ENCODE data around the gene GLDC.
"Not testable (repeated sequence)": the region's sequence is repeated elsewhere in the genome, so short reads cannot be mapped to it uniquely, and the experiment has no call there.

Gene GLDC

GRCh38 chr9:6660512-6660911 lies 15.0 kb upstream of the GLDC start:
- DNase-seq, result no peak

GRCh38 chr9:6658628-6659353 lies 13.3 kb upstream of the GLDC start:
- DNase-seq, result no peak

- DNase-seq, result no peak
Observed at GRCh38 chr9:6656614-6657300, 11.2 kb upstream of the GLDC start.

GRCh38 chr9:6655036-6655435 lies 9.5 kb upstream of the GLDC start:
- DNase-seq, result no peak

- DNase-seq, result peak; percentile 3
Observed at GRCh38 chr9:6646293-6646636, 736 bp upstream of the GLDC start.

GRCh38 chr9:6645105-6645354 lies 499 bp downstream of the GLDC start:
- DNase-seq, result not testable (repeated sequence)

GRCh38 chr9:6644346-6645104 lies 1.0 kb downstream of the GLDC start:
- DNase-seq, result peak; percentile 1

- no peak for DNase-seq
Observed at GRCh38 chr9:6641961-6642360, 3.6 kb downstream of the GLDC start.

GRCh38 chr9:6641561-6641960 lies 4.0 kb downstream of the GLDC start:
- no peak for DNase-seq

GRCh38 chr9:6641056-6641455 lies 4.5 kb downstream of the GLDC start:
- no peak for DNase-seq

- no peak for DNase-seq
Observed at GRCh38 chr9:6640268-6641051, 5.1 kb downstream of the GLDC start.

GRCh38 chr9:6639622-6640021 lies 5.9 kb downstream of the GLDC start:
- no peak for DNase-seq

- no peak for DNase-seq
Observed at GRCh38 chr9:6634444-6634843, 11.1 kb downstream of the GLDC start.

- DNase-seq, result no peak
Observed at GRCh38 chr9:6633378-6633777, 12.2 kb downstream of the GLDC start.

- DNase-seq, result no peak
Observed at GRCh38 chr9:6632516-6633183, 12.9 kb downstream of the GLDC start.

GRCh38 chr9:6631207-6631512 lies 14.4 kb downstream of the GLDC start:
- DNase-seq, result no peak

GRCh38 chr9:6630502-6631206 lies 14.9 kb downstream of the GLDC start:
- DNase-seq, result peak; percentile 4

- DNase-seq, result no peak
Observed at GRCh38 chr9:6628704-6629103, 16.8 kb downstream of the GLDC start.

GRCh38 chr9:6625363-6625762 lies 20.2 kb downstream of the GLDC start:
- DNase-seq, result no peak

- not testable (repeated sequence) for DNase-seq
Observed at GRCh38 chr9:6622784-6623183, 22.7 kb downstream of the GLDC start.

GRCh38 chr9:6620796-6621195 lies 24.7 kb downstream of the GLDC start:
- DNase-seq, result no peak

GRCh38 chr9:6620353-6620752 lies 25.2 kb downstream of the GLDC start:
- no peak for DNase-seq

- no peak for DNase-seq
Observed at GRCh38 chr9:6619909-6620308, 25.6 kb downstream of the GLDC start.
